Anterior cingulate cortex (tissue), 58 donors: ENCODE data around the gene ST3GAL3.

Source experiments
- DNase-seq, 58 donors: peaks; one replicate each; lab custom pipeline; 2025; lab: John Stamatoyannopoulos, UW

ST3GAL3 gene

GRCh38 chr1:43870306-43870705 is 163.0 kb downstream of the ST3GAL3 start:
- DNase-seq, result no peak

- DNase-seq, result no peak
These were observed 164.0 kb downstream of the ST3GAL3 start for GRCh38 chr1:43871181-43871910.

DNA sequence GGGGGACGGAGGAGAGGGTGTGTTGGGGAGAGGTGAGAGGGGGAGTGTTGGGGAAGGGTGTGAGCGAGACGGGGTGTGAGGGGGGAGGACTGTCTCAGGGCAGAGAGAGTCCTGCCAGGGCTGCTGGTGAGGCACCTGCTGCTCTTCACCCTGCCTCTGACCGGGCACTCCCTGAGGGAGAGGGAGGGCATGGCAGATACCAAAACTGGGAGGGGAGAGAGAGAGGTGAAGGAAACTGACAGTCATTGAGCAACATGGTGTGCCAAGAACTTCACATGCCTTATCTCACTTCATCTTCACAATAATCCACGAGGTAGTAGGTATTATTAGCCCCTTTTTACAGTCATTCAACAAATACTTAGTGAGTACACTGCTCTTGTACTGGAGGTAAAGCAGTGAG is 164.9 kb downstream of the ST3GAL3 start:
- DNase-seq, result no peak

DNA sequence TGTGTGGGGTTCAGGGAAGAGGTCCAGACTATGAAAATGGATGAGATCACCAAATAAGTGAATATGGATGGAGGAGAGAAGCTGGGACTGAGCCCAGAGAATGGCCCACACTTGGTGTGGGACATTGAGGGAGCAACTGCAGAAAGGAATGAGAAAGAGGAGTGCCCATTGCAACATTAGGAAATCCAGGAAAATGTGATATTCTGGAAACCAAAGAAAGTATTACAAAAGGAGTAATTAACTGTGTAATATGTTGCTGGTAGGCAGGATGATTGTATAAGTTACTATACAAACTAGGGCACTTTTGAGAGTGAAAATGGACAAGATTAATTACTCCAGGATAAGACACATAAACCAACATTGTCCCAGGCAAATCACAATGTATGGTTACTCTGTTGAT is 166.5 kb downstream of the ST3GAL3 start:
- no peak for DNase-seq

- no peak for DNase-seq
These were observed 167.4 kb downstream of the ST3GAL3 start for GRCh38 chr1:43874716-43875115.

DNA sequence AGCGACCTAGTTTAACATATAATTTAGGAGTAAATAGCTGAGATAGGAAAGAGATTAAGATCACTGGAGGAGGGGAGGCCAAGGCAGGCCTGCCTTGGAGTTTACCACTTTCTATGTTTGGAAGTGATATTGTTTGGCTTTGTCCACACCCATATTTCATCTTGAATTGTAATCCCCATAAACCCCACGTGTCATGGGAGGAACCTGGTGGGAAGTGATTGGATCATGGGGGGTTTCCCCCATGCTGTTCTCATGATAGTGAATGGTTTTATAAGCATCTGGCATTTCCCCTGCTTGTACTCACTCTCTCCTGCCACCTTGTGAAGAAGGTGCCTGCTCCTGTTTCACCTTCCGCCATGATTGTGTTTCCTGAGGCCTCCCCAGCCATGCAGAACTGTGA is 168.0 kb downstream of the ST3GAL3 start:
- DNase-seq, result no peak

GRCh38 chr1:43877101-43877500 is 169.8 kb downstream of the ST3GAL3 start:
- DNase-seq, result no peak

DNA sequence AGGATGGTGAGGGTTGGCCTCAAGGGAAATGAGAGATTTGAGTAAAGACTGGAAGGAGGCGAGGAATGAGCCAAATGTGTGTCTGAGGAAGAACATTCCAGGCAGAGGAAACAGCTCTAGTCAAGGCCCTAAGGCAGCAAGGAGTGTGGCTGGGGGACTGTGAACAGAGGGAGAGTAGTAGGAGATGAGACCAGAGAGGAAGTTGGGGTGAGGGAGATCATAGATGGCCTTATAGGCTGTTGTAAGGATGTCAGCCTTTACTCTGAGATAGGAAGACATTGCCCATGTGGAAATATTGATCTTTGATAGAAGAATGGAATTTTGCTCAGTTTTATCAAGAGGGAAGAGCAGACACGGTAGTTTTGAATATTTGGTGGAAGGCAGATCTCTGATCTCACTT is 171.1 kb downstream of the ST3GAL3 start:
- DNase-seq, result no peak

- no peak for DNase-seq
These were observed 171.5 kb downstream of the ST3GAL3 start for GRCh38 chr1:43878854-43879253.

- DNase-seq, result no peak
These were observed 172.1 kb downstream of the ST3GAL3 start for GRCh38 chr1:43879414-43879813.

- DNase-seq, result no peak
These were observed 172.7 kb downstream of the ST3GAL3 start for GRCh38 chr1:43879996-43880395.

- DNase-seq, result no peak
These were observed 173.3 kb downstream of the ST3GAL3 start for GRCh38 chr1:43880604-43881003.

- DNase-seq, result no peak
These were observed 174.1 kb downstream of the ST3GAL3 start for GRCh38 chr1:43881415-43881814.

DNA sequence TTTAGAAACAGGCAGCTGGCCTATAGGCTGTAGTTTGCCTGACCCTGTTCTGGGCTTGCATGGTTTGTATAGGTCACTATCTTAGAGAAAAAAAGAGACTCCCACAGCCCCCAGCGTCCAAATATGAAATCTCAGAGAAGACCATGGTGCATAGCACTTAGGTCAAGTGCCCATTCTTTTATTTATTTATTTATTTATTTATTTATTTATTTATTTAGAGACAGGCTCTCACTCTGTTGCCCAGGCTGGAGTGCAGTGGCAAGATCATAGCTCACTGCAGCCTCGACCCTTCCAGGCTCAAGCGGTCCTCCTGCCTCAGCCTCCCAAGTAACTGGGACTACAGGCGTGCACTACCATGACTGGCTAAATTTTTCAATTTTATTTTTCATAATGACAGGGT is 175.4 kb downstream of the ST3GAL3 start:
- no peak for DNase-seq

DNA sequence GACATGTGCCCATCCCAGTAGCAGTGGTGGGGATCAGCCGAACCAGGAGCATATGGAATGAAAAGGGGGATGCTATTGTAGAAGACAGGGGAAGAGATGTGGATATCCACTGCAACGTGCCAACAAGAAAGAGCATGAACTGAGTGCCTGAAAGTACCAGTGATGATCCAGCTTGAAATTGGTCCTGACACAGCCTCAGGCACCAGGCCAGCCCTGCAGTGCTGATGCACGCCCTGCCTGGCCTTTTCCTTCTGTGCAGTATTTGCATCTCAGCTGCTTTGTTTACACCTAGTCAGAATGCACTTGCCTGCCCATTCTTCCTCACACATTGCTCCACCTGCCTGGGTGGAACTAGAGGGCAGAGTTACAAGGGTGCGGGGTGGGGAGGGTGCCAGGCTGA is 176.0 kb downstream of the ST3GAL3 start:
- no peak for DNase-seq

GRCh38 chr1:43885279-43885801 is 178.0 kb downstream of the ST3GAL3 start:
- DNase-seq, result no peak

DNA sequence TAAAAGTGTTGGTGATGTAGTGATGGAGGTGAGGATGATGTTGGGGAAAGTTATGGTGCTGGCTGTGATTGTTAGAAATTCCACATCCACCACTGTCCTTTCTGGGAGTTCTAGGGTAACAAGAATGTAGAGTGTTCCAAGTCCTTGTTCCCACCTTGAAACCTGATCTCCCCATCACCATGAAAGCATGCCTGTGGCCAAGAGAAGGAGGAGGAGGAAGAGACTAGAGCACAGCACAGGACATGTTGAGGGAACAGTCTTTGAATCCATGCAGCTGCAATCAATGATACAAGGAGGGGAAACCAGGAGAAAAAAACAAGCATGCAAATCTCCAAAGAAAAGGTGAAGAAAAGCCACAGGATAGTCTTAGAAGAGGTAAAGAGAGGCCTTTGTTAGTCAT is 180.4 kb downstream of the ST3GAL3 start:
- no peak for DNase-seq

- DNase-seq, result no peak
These were observed 183.5 kb downstream of the ST3GAL3 start for GRCh38 chr1:43890815-43891214.

- no peak for DNase-seq
These were observed 185.7 kb downstream of the ST3GAL3 start for GRCh38 chr1:43893006-43893405.

DNA sequence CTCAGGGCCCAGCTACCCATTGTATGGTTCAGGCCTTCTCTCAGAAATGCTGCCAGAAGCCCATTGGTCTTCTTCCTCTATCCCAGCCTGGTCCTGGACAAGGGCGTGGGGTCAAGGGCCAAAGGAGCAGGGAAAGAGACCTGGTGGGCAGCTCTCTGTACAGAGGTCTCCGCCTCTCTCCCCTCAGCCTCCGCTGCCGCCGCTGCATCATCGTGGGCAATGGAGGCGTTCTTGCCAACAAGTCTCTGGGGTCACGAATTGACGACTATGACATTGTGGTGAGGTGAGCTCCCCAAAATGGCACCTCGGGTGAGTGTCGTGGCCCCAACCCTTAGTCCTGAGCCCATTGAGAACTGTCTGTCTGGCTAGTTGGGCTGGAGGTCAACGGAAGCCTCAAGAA is 191.6 kb downstream of the ST3GAL3 start:
- DNase-seq, result no peak

DNA sequence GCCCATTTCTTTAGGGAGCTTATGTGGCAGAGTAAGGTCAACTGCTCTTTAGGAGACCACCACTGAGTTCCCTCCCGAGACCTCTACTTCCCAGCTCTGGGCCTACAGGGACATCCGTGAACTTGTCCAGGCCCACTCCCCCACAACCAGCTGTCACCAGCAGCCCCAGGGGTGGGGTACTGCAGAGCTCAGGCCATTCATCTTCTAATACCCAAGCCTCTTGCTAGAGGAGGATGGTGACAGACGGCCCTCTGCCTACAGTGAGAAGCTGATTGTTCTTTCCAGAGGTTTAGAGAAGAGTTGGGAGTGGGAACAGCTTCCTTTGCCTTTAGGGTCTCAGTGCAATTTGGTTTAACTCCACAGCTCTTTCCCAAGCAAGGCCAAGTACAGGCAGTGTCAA is 193.1 kb downstream of the ST3GAL3 start:
- no peak for DNase-seq

GRCh38 chr1:43901196-43901961 is 194.0 kb downstream of the ST3GAL3 start:
- DNase-seq, result no peak
